Measurements from ENCODE around the gene HCAR2. TPM values are rescaled to one million over a fixed set of nuclear protein-coding genes. Genes with fewer than 3 reads are reported as not detected.
"Not testable (repeated sequence)": the region's sequence is repeated elsewhere in the genome, so short reads cannot be mapped to it uniquely, and the experiment has no call there.

The HCAR2 gene
- total RNA-seq, 4 donors from 2014 or later: 13.8 to 25.8 (median 21.5) TPM

DNA sequence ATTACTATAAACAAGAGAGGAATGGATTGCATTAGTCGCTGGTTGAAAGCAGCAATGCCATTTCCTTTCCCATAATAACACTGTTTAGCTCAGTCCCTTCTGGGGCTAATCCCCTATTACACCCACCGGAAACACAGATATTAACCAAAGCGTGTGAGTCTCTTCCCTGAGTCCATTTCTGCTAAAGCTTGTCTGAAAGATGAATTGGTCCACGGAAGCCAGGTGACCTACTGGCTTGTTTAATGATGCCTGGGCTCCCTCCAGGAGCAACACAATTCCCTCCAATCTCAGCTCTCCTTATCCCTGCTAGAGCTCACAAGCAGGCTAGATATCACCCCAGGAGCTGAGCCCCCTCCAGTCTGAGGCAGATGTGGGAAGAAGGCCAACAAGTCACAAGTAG, 1.7 kb downstream of the HCAR2 start:
- H3K27me3 ChIP-seq; DNase-seq (ENCODE audit: low spot score in 2 of 2); H3K36me3 ChIP-seq; H3K27ac ChIP-seq; H3K9me3 ChIP-seq; H3K4me3 ChIP-seq: not testable (repeated sequence)
- peaks cover 12% of the 10 kb centered on the region for H3K4me1 ChIP-seq
- WGBS: 39% methylated on average over 4 of the region's 4 CpGs

DNA sequence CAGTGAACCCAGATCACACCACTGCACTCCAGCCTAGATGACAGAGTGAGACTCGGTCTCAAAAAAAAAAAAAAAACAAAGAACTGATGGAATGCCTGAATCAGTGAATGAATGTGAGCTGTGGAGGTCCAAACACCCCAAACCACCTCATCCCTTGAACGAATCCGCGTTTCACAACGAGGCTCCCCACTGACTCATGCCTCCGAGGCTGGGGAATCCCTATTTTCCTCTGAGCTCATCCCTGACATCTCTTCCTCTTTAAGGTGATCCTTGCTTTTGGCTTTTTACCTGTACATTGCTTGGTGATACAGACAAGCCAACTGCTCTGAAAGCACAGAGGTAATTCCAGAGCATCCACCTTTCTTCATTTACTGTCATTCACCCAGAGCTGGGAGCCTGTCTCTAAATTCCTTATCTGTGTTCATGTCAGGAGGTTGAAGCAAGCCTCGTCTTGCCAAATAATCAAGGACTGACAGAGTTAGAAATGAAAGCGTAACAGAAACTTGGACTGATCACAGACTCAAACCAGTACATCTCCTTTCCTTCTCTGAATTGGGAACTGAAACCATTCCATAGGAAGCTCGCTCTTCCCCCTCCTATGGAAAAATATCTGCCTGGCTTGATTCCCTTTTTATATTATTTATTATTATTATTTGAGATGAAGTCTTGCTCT, 3.0 kb downstream of the HCAR2 start:
- H3K36me3 ChIP-seq; H3K27me3 ChIP-seq; H3K9me3 ChIP-seq; DNase-seq (ENCODE audit: low spot score in 2 of 2): not testable (repeated sequence)
- Histone ChIP-seq H3K4me1 (peaks cover 12% of the 10 kb centered on the region), H3K4me3 (peak overlapping the region; percentile 16), H3K27ac (peak overlapping the region; percentile 59)
- WGBS: 43% methylated on average over 1 of the region's 9 CpGs

DNA sequence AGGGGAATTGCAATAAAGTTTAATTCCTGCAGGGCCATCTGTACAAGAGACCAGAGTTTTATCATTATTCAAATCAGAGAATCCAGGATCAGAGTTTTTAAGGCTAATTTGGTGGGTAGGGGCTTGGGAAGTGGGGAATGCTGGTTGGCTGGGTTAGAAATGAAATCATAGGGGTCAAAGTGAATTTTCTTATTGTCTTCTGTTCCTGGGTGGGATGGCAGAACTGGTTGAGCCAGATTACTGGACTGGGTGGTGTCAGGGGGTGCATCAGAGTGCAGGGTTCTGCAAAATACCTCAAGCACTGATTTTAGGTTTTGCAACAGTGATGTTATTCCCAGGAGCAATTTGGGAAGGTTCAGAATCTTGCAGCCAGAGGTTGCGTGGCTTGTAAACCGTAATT, 6.2 kb downstream of the HCAR2 start:
- not testable (repeated sequence) for H3K27ac ChIP-seq; H3K9me3 ChIP-seq; H3K4me1 ChIP-seq; DNase-seq (ENCODE audit: low spot score in 2 of 2); H3K27me3 ChIP-seq; H3K36me3 ChIP-seq; H3K4me3 ChIP-seq
- WGBS: 59% methylated on average over 2 of the region's 2 CpGs

DNA sequence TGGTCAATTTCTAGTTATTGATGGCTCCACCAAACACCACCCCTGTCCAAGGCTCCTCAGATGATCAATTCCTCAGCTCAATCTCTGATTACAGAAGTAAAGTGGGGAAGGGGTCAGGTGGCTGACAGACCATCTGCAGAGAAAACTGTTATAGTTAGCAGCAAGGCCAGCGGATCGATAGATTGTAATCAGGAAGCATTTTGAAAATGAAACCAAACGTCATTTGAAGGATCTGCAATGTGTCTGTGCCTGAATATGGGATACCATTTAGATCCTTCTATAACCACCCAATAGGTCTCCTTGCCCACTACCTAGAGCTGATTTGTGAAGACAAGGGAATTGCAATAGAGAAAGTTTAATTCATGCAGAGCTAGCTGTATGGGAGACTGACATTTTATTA, 11.6 kb downstream of the HCAR2 start:
- H3K4me3 ChIP-seq: no peak overlapping the region
- DNase-seq (ENCODE audit: low spot score in 2 of 2): no peak
- no peaks in the 10 kb centered on the region for H3K9me3 ChIP-seq
- no peaks in the 10 kb centered on the region for H3K27me3 ChIP-seq
- no peak for TF ChIP-seq EP300 (IDR thresholded peaks at IDR 0.05)
- TF ChIP-seq POLR2A (IDR thresholded peaks at IDR 0.05): no peak
- no peak for TF ChIP-seq POLR2AphosphoS5 (IDR thresholded peaks at IDR 0.05)
- TF ChIP-seq, protein P1, sequence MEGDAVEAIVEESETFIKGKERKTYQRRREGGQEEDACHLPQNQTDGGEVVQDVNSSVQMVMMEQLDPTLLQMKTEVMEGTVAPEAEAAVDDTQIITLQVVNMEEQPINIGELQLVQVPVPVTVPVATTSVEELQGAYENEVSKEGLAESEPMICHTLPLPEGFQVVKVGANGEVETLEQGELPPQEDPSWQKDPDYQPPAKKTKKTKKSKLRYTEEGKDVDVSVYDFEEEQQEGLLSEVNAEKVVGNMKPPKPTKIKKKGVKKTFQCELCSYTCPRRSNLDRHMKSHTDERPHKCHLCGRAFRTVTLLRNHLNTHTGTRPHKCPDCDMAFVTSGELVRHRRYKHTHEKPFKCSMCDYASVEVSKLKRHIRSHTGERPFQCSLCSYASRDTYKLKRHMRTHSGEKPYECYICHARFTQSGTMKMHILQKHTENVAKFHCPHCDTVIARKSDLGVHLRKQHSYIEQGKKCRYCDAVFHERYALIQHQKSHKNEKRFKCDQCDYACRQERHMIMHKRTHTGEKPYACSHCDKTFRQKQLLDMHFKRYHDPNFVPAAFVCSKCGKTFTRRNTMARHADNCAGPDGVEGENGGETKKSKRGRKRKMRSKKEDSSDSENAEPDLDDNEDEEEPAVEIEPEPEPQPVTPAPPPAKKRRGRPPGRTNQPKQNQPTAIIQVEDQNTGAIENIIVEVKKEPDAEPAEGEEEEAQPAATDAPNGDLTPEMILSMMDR (IDR thresholded peaks at IDR 0.05): no peak
- no peaks in the 10 kb centered on the region for H3K36me3 ChIP-seq
- no peaks in the 10 kb centered on the region for H3K4me1 ChIP-seq
- no peak overlapping the region for H3K27ac ChIP-seq
- WGBS: 84% methylated on average over 3 of the region's 3 CpGs

DNA sequence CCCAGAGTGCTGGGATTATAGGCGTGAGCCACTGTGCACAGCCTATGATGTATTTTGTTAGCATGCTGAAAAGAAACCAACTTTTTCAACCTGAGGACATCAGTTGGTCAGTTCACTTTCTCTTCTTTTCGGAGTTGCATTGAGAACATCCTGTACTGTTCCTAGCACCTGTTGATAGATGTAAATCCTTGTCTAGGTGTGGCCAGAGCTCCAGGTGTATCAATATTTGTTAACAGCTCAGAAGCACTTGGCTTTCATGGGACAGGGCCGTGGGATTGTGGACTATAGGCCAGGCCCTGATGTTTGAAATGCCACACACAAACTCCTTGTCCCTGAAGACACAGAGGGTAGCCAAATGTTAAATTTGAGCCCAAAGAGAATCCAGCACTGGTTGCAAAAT, 14.9 kb downstream of the HCAR2 start:
- no peak overlapping the region for H3K27ac ChIP-seq
- 97% methylated on average over 3 of the region's 3 CpGs for WGBS

DNA sequence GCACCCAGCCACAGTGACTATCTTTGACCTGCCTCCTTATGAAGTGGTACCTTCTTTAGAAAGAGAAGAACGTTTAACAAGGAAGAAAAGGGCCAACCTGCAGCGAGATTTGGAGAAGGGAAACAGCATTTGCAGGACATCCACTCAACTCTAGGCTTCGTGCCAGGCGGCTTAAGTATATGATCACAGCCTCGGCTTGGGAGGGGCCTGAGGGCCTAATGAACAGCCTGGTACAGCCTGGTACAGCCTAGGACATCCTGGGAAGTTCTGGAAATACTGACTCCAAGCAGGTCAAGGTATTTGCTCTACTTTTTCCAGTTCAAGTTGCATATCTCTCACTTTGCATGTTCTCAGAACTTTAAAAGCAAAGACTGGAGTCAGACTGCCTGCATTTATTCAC, 16.1 kb downstream of the HCAR2 start:
- no peaks in the 10 kb centered on the region for H3K36me3 ChIP-seq
- DNase-seq (ENCODE audit: low spot score in 2 of 2): no peak
- no peak overlapping the region for H3K27ac ChIP-seq
- TF ChIP-seq POLR2AphosphoS5 (IDR thresholded peaks at IDR 0.05) (no peak), EP300 (IDR thresholded peaks at IDR 0.05) (no peak), POLR2A (IDR thresholded peaks at IDR 0.05) (no peak)
- TF ChIP-seq, protein P1 (IDR thresholded peaks at IDR 0.05): no peak
- 52% methylated on average over 3 of the region's 5 CpGs for WGBS
- no peaks in the 10 kb centered on the region for H3K4me1 ChIP-seq
- H3K4me3 ChIP-seq: no peak overlapping the region
- H3K9me3 ChIP-seq: no peaks in the 10 kb centered on the region
- H3K27me3 ChIP-seq: no peaks in the 10 kb centered on the region

More for the DNA sequence above, 14.9 kb downstream of the HCAR2 start:
- H3K27me3 ChIP-seq: no peaks in the 10 kb centered on the region
- TF ChIP-seq EP300 (IDR thresholded peaks at IDR 0.05) (no peak), POLR2AphosphoS5 (IDR thresholded peaks at IDR 0.05) (no peak), POLR2A (IDR thresholded peaks at IDR 0.05) (no peak)
- TF ChIP-seq, protein P1 (IDR thresholded peaks at IDR 0.05): no peak
- no peak overlapping the region for H3K4me3 ChIP-seq
- no peaks in the 10 kb centered on the region for H3K9me3 ChIP-seq
- DNase-seq (ENCODE audit: low spot score in 2 of 2): no peak
- no peaks in the 10 kb centered on the region for H3K4me1 ChIP-seq
- no peaks in the 10 kb centered on the region for H3K36me3 ChIP-seq

DNA sequence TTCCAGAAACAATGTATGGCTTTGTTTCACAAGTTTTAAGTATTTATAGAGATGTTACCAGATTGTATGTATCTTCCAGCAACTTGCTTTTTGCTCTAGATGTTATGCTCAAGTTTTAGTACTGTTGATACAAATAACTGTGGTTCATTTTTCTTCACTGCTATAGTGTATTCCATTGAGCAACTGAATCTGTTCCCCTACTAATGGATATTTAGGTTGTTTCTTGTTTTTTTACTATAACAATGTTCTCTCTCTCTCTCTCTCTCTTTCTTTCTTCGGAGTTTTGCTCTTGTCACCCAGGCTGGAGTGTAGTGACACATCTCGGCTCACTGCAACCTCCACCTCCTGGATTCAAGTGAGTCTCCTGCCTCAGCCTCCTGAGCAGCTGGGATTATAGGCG, 16.6 kb downstream of the HCAR2 start:
- DNase-seq (ENCODE audit: low spot score in 2 of 2): no peak
- Histone ChIP-seq H3K27me3 (no peaks in the 10 kb centered on the region), H3K4me1 (no peaks in the 10 kb centered on the region), H3K9me3 (no peaks in the 10 kb centered on the region), H3K27ac (no peak overlapping the region), H3K36me3 (no peaks in the 10 kb centered on the region), H3K4me3 (no peak overlapping the region)
- TF ChIP-seq, protein P1 (IDR thresholded peaks at IDR 0.05): no peak
- 77% methylated on average over 3 of the region's 3 CpGs for WGBS
